ENCODE results near the gene SALL4. TPM values are rescaled to one million over a fixed set of nuclear protein-coding genes. Genes with fewer than 3 reads are reported as not detected.
"Not testable (repeated sequence)": the region's sequence is repeated elsewhere in the genome, so short reads cannot be mapped to it uniquely, and the experiment has no call there.

Gene SALL4
- total RNA-seq, 4 donors from 2014 or later, result 0.13 to 0.34 (median 0.21) TPM; not detected in 1

DNA sequence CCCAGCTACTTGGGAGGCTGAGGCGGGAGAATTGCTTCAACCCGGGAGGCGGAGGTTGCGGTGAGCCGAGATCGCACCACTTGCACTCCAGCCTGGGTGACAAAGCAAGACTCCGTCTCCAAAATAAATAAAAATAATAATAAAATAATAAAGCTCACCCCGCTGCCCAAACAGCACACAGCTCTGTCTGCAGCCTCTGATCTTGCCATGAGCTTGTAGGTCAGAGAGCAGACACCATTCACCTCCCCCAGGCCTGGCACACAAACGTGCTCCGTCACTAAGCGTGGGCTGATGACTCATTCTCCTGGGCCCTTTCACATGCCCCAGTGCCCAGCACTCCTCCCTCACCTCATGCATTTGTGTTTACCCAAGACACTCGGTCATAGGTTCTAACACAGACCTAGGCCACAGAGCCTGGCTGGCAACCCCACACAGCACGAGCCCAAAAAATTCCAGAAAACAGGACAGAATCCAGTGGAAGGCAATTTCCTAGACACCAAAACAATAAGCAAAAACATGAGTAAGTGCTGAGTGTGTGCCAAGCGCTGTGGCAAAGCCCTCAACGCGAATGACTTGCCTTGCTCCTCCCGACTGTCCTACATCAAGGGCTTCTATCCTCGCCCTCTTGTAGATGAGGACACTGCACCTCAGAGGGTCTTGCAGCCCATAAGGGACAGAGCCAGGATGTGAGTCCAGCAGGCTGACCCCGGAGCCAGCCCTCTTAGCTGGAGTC, 52.1 kb downstream of the SALL4 start:
- no peak overlapping the region for H3K4me3 ChIP-seq (ENCODE audit: low read depth, poor library complexity, severe bottlenecking)
- intact Hi-C loops (cut with DNase I; ENCODE audit: low total_unique reads), result no loop called here
- 43 to 48% methylated on average over 19 of the region's 19 CpGs for WGBS, 2 donors
- TF ChIP-seq POLR2A (IDR thresholded peaks at IDR 0.05), result no peak
- TF ChIP-seq, protein P1, sequence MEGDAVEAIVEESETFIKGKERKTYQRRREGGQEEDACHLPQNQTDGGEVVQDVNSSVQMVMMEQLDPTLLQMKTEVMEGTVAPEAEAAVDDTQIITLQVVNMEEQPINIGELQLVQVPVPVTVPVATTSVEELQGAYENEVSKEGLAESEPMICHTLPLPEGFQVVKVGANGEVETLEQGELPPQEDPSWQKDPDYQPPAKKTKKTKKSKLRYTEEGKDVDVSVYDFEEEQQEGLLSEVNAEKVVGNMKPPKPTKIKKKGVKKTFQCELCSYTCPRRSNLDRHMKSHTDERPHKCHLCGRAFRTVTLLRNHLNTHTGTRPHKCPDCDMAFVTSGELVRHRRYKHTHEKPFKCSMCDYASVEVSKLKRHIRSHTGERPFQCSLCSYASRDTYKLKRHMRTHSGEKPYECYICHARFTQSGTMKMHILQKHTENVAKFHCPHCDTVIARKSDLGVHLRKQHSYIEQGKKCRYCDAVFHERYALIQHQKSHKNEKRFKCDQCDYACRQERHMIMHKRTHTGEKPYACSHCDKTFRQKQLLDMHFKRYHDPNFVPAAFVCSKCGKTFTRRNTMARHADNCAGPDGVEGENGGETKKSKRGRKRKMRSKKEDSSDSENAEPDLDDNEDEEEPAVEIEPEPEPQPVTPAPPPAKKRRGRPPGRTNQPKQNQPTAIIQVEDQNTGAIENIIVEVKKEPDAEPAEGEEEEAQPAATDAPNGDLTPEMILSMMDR (IDR thresholded peaks at IDR 0.05), result peak in 1 of 3 donors; percentile 87
- peak; percentile 79 to 90 for DNase-seq (ENCODE audit: low spot score in 2 of 2)

DNA sequence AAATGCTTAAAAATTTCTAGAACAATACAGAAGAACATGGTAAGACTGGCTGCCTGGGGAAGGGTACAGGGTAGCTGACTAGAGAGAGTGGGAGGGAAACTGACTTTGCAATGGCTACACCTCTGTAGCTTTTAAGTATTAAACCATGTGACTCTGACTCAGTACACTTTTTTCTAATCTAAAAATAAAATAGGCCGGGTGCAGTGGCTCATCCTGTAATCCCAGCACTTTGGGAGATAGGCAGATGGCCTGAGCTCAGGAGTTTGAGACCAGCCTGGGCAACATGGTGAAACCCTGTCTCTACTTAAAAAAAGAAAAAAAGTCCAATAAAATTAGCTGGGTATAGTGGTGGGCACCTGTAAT, 52.7 kb downstream of the SALL4 start:
- no peak for DNase-seq (ENCODE audit: low spot score in 2 of 2)
- no peak overlapping the region for H3K4me3 ChIP-seq (ENCODE audit: low read depth, poor library complexity, severe bottlenecking)
- 14 to 16% methylated on average over 1 of the region's 1 CpG for WGBS, 2 donors
- TF ChIP-seq POLR2A (IDR thresholded peaks at IDR 0.05), result no peak
- TF ChIP-seq, protein P1 (IDR thresholded peaks at IDR 0.05), result no peak
- intact Hi-C loops (cut with DNase I; ENCODE audit: low total_unique reads), result no loop called here

DNA sequence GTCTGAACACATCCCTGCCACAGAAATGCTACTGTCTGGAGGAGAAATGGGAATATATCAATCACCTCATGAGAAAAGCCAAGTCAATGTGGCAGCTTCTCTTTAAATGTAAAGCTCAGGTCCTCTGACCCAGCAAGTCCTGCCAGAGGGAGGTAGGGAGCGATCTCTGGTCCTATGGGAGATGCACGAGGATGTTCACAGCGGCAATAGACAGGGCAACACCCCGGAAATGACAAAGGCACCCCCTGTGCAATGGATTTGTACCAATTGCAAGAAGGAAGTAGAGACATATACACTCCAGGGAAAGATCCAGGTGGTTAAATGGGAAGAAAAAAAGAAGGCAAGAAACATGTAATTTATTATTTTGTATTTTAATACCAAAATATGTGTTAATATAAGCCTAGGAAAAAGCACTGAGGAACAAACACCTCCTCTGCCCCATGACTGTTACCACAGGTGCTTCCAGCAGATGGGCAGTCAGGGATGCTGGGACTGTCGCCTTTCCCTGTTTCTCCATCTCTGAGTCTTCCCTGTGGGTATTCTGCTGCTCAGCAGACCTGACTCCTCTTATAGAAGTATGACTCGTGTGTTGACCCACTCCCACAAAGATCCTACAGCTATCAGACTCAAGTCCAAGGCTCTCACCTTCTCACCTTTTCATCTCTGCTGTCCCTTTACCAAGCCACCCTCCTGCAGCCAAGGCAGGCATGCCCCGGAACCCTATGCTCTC, 55.0 kb downstream of the SALL4 start:
- DNase-seq (ENCODE audit: low spot score in 2 of 2), result no peak
- H3K4me3 ChIP-seq (ENCODE audit: low read depth, poor library complexity, severe bottlenecking), result no peak overlapping the region
- WGBS, 2 donors, result 76 to 83% methylated on average over 7 of the region's 7 CpGs
- intact Hi-C loops (cut with DNase I; ENCODE audit: low total_unique reads), result no loop called here
- TF ChIP-seq POLR2A (IDR thresholded peaks at IDR 0.05), result no peak
- TF ChIP-seq, protein P1 (IDR thresholded peaks at IDR 0.05), result peak in 1 of 3 donors; percentile 24

DNA sequence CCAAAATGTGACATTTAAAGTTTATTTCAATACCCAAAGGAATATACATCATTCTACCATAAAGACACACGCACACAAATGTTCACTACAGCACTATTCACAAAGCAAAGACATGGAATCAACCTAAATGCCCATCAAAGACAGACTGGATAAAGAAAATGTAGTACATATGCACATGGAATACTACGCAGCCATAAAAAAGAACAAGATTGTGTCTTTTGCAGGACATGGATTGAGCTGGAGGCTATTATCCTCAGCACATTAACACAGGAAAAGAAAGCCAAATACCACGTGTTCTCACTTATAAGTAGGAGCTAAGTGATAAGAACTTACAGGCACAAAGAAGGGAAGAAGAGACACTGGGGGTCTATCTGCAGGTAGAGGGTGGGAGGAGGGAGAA, 56.5 kb downstream of the SALL4 start:
- intact Hi-C loops (cut with DNase I; ENCODE audit: low total_unique reads), result no loop called here
- TF ChIP-seq, protein P1 (IDR thresholded peaks at IDR 0.05), result no peak
- no peak for DNase-seq (ENCODE audit: low spot score in 2 of 2)
- WGBS, 2 donors, result 93 to 96% methylated on average over 3 of the region's 3 CpGs
- H3K4me3 ChIP-seq (ENCODE audit: low read depth, poor library complexity, severe bottlenecking), result no peak overlapping the region

DNA sequence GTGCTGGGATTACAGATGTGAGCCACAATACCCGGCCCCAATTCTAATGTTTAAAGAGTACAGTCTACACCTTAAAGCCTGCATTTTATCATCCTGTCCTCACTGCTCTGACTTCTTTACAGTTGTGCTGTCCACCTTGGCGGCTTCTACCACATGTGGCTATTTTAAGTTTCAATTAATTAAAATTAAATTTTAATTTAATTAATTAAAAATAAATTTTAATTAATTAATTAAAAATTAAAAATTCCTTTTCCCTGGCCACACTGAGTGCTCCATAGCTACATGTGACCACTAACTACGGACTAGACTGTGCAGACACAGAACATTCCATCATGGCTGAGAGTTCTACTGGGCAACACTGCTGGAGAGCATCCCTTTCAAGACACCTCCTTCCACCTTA, 61.5 kb downstream of the SALL4 start:
- WGBS, 2 donors, result 92 to 100% methylated on average over 3 of the region's 3 CpGs

DNA sequence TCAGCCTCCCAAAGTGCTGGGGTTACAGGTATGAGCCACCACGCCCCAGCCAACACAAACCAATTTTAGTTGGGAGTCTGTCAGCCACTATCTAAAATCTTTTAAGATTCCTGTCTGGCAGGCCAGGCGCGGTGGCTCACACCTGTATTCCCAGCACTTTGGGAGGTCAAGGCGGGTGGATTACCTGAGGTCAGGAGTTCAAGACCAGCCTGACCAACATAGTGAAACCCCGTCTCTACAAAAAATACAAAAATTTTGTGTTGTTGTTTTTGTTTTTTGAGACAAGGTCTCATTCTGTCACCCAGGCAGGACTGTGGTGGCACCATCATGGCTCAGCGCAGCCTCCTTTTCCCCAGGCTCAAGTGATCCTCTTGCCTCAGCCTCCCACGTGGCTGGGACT, 62.0 kb downstream of the SALL4 start:
- H3K4me3 ChIP-seq (ENCODE audit: low read depth, poor library complexity, severe bottlenecking); intact Hi-C loops (cut with DNase I; ENCODE audit: low total_unique reads); DNase-seq (ENCODE audit: low spot score in 2 of 2): not testable (repeated sequence)
- 92 to 99% methylated on average over 5 of the region's 7 CpGs for WGBS, 2 donors

More for the DNA sequence above, 61.5 kb downstream of the SALL4 start:
- intact Hi-C loops (cut with DNase I; ENCODE audit: low total_unique reads), result no loop called here
- no peak overlapping the region for H3K4me3 ChIP-seq (ENCODE audit: low read depth, poor library complexity, severe bottlenecking)
- TF ChIP-seq, protein P1 (IDR thresholded peaks at IDR 0.05), result no peak
- TF ChIP-seq POLR2A (IDR thresholded peaks at IDR 0.05), result no peak
- DNase-seq (ENCODE audit: low spot score in 2 of 2), result no peak
